ENCODE results near the gene SDHAF4.

- TF ChIP-seq CTCF (conservative IDR thresholded peaks at IDR 0.05) (no peak), ZFX (IDR thresholded peaks at IDR 0.05) (no peak)
Measured at GRCh38 chr6:70574643-70575042, 7.9 kb downstream of the SDHAF4 start.

All from C4-2B (cell line).